ENCODE results near the gene CTBP1.

Gene CTBP1

DNA sequence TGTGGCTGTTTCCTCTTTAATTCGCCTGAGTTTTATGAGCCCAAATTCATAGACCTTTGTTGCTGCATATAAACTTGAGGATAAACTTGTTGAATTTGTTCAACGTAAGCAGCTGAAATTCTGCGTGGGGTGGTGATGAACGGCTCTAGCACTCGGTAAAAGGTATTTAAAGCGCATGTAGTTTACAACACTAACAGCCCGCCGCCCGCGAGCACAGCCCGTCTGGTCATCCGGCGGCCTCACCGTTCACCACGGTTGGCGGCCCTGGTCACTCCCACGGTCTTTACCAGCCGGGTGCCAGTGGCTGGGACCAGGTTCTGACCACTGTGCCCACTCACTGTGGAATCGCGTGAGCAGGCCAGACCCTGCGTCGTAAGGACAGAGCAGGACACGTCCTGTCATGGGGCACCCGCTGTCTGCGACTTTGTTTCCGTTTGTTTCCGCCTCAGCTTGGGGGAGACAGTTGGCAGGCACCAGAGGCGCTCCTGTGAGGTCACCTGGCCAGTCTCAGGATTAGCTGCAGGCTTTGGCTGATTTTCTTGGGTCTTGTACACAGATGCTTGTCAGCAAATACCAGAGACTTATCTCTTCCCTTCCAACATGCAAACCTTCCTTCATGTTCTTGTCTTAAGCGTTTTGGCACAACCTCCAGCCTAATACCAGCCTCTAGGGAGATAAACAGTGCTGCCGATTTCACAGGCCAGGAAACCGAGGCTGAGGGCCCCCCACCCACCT is 39.8 kb downstream of the CTBP1 start:
- DNase-seq = no peak

DNA sequence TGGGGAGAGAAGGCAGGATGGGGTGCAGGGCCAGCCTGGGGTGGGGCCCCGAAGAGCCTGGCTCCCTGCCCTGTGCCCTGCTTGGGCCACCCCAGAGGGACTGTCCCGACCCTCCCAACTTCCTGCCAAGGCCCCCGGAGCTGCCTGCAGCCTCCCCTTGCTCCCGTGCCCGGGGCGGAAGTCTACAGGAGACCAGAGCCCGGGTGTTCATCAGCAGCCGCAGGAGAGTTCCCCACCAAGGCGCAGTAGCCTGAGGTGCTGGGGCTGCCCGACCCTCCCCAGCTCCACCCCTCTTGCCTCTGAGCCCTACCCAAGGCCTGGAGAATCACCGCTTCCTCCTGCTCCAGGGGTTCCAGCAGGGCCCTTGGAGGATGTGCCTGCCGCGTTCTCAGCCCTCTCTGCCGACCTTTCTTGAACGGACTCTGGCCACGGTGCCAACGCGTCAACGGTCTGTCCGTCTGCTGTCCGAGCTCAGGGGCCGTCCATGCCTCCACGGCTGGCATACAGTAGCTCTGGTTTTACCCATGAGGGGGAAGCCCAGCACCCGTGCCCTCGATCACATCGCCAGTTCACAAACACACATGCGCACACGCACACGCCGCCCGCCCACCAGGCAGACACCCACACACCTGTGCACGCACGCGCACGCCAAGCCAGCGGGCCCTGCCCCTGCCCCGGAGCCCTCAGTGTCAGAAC is 40.5 kb downstream of the CTBP1 start:
- no peak for DNase-seq

- DNase-seq = no peak
Measured at GRCh38 chr4:1207603-1208265, 41.2 kb downstream of the CTBP1 start.

GRCh38 chr4:1207157-1207470 is 41.8 kb downstream of the CTBP1 start:
- no peak for DNase-seq

- DNase-seq = no peak
Measured at GRCh38 chr4:1206299-1207156, 42.4 kb downstream of the CTBP1 start.

DNA sequence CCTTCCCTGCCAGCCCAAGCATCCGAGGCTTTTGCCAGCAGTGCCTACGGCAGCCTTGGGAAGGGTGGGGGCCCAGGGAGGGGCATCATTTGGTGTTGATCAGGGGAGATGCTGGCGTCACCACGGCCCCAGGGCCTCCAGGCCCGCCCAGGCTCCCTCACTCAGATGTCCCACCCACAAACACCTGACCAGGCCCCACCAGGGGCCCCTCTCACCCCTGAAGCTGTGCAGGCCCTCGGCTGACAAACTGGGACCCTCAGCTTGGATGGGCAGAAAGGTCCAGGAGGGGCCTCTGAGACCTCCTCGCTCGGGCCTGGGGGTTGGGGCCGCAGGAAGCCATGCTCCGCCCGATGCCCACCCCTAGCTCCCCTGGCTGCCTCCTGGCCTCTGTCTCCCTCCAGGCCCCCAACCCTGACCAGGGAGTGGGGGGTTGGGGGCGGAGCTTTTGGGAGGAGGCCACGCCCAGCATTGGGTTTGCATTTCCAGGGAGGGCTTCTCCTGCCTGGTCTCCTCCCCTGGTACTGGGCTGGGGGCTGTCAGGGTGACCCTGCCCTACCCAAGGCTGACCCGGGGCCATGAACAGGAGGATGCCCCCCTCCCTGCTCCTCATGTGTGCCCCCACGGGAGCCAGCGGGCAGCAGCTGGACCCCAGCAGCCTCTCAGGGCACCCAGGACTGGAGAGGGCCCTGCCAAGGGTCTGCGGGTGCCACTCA is 43.2 kb downstream of the CTBP1 start:
- no peak for DNase-seq

- DNase-seq = no peak
Measured at GRCh38 chr4:1204828-1205585, 43.9 kb downstream of the CTBP1 start.

DNA sequence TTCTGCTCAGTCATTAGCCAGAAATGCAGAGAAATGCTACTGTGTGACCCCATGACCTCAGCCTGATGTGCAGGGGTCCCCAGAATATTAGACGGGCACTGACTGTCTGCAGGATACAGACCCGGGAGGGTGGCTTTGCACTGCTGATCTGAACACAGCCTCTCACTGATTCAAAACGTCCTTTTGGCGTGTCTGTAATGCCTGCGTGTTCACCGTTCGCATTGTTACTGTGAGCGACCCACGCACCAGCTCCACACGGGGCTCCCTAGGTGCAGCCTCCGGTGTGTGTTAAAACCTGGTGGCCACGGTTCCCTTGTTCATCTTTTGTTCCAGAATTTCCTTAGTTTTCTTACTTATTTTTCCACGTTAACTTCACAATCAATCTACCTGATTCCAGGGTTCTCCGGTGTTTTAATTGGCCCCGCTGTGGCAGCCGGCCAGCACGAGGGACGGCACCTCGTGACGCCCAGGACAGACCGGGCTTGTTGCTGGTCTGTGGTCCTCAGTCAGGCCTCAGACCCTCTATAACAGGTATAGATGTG is 44.6 kb downstream of the CTBP1 start:
- no peak for DNase-seq

- no peak for DNase-seq
Measured at GRCh38 chr4:1203026-1203616, 45.8 kb downstream of the CTBP1 start.

- DNase-seq = no peak
Measured at GRCh38 chr4:1202526-1203011, 46.4 kb downstream of the CTBP1 start.

- peak; percentile 58 for DNase-seq
Measured at GRCh38 chr4:1201851-1202525, 46.9 kb downstream of the CTBP1 start.

- DNase-seq = no peak
Measured at GRCh38 chr4:1200425-1201035, 48.4 kb downstream of the CTBP1 start.

- DNase-seq = no peak
Measured at GRCh38 chr4:1199556-1200331, 49.2 kb downstream of the CTBP1 start.

DNA sequence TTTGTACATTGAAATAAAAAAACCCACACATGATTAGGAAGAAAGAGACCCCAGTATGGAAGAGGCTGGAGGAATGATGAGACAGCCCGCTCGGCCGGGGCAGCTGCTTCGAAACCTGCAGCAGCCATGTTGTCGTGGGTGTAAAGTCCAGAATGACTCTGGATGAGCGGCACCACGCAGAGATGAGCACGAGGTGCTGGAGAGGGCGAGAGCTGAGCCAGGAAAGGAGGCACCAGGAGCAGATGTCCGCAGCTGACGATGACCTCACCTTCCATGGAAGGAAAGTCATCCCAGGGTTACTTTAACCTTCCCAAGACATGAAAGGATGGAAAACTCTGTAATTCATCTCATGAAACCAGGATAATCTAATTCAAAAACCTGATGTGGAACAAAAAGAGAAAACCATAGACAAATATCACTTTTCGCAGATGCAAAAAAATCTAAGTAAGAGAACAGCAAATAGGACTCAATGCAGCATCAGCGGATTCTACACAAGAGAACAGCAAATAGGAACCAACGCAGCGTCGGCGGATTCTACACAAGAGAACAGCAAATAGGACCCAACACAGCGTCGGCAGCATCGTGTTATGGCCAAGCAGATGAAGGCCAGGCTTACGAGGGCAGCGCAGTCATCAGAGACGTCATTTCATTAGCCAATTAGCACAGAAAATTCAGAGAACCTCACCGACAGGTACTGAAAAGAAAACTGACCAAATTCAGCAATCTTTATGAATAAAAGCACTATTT is 50.7 kb downstream of the CTBP1 start:
- no peak for DNase-seq

DNA sequence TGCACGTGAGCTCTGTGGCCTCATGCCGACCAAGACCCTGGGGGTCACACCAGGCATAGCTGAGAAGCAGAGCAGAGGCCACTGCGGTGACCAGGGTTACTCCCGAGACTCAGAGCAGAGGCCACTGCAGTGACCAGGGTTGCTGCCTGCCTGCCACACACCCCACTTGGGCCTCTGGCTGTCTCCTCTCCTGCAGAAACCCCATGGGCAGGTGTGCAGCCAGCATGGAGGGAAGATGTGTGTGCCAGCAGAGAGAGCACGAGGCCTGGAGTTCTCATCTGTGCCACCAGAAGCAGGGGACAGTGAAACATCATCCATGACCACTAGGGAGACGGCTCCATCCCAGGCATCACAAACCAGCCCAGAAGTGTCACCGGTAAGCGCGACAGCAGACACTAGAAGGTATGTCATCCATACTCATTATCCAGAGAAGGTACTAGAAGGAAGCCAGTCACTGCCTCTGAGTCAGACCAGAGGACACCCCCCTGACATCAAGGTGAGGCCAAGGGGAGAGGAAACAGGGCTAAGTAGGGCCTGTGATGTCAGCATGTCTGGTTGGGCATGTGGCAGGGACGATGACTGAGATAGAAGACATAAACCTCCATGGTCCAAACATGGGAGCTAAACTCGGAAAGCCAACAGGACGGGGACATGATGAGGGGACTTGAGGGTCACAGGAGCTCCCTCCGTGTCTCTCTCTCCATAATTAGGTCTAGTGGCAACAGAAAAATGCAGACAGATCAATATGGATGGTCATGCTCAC is 52.3 kb downstream of the CTBP1 start:
- DNase-seq = no peak

GRCh38 chr4:1195891-1196401 is 53.0 kb downstream of the CTBP1 start:
- no peak for DNase-seq

- DNase-seq = no peak
Measured at GRCh38 chr4:1195109-1195671, 53.7 kb downstream of the CTBP1 start.

All from effector CD8-positive, alpha-beta T cell (primary cell).